NCI-H146 (cell line): ENCODE results near the gene TTYH3.
"Not testable (repeated sequence)": the region's sequence is repeated elsewhere in the genome, so short reads cannot be mapped to it uniquely, and the experiment has no call there.

Experiments
- DNase-seq: peaks from one replicate; lab custom pipeline; 2025; lab: John Stamatoyannopoulos, UW

Gene TTYH3, protein sequence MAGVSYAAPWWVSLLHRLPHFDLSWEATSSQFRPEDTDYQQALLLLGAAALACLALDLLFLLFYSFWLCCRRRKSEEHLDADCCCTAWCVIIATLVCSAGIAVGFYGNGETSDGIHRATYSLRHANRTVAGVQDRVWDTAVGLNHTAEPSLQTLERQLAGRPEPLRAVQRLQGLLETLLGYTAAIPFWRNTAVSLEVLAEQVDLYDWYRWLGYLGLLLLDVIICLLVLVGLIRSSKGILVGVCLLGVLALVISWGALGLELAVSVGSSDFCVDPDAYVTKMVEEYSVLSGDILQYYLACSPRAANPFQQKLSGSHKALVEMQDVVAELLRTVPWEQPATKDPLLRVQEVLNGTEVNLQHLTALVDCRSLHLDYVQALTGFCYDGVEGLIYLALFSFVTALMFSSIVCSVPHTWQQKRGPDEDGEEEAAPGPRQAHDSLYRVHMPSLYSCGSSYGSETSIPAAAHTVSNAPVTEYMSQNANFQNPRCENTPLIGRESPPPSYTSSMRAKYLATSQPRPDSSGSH

DNA sequence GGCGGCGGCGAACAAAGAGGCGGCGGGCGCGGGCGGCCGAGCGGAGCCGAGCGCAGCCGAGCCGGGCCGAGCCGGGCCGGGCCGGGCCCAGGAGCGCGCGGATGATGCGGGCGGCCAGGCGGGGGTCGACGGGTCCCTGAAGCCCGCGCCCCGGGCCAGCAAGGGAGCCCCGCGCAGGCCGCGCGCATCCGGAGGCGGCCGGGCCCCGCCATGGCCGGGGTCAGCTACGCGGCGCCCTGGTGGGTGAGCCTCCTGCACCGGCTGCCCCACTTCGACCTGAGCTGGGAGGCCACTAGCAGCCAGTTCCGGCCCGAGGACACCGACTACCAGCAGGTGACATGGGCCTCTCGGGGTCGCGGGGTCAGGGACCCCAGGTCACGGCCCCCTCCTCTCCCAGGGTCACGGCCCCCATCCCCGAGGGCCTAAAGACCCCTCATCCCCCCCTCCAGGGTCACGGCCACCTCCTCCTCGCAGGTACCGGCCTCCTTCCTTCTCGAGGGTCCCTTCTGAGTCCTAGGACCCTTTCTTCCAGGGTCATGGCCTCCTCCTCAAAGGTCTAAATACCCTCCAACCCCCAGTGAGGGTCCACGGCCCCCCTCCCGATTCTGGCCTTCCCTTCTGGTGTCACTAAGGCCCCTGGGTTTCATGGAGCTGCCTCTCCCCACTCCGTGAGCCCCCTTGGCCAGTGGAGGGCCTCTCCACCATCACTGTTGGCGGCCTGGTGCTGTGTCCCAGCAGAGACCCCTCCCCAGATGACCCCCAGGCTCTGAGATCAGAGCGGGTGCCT lies at the start of gene TTYH3:
TTYH3 (plus strand) TSS at position 41 of the 787 bp plus-strand sequence; CDS start at position 211, 170 bp downstream.
- peak; percentile 40 for DNase-seq

DNA sequence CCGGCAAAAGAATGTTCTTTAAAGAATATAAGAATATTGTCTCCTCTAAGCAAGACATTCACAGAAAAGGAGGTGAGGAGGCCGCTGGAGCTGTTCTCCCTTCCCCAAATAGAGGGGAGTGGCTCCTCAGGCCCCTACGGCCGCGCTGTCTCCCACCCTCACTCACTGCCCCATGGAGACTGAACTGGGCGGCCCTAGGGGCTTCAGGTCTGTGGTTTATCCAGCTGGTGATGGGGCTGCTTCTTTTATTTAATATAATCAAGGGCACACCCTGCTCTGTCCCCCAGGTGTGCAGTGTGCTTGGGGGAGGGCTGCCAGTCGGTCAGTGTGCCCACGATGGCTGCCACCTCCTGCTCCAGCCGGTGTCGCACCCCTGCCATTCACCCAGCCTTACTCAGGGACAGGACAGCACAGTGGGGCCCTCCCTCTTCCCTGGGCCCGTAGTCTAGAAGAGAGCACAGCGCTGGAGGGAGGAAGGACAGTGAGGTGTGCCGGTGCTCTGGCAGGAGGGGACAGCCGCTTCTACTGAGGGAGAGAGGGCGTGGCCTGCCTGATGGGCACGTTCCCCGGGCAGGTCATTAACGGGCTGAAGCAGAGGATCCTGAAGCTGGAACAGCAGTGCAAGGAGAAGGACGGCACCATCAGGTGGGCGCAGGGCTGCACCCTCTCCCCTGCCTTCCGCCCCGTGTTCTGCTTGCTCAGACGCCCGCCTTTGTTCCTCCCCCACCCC lies 49.6 kb upstream of the TTYH3 start:
- DNase-seq = no peak

DNA sequence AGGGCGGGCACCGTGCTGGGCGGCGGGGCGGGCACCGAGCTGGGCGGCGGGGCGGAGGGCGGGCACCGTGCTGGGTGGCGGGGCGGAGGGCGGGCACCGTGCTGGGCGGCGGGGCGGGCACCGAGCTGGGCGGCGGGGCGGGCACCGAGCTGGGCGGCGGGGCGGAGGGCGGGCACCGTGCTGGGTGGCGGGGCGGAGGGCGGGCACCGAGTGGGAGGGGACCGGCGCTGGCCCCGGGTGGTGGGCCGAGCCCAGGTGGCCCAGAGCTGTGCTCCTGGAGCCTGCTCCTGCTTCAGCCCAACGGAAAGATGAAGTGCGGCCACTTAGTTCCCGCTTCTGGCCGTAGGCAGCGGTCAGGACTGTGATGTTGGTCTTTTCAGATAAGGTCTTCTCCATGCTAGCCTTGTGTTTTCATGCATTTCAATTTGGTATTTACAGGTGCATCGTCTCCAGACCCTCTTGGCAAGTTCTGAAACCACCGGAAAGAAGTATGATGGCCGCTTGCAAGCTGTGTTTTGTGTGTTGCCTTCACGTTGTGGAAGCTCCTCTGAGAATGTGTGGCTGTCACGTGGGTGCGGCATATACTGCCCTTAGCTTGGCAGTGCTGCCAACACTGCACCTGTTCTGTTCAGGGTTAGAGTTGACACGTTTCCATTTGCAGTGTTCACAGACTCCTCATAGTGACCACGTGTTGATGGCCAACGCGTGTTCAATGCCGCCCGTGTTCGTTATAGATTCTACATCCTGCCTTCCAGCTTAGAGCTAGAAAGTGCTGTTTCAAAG lies 47.8 kb upstream of the TTYH3 start:
- DNase-seq = no peak

DNA sequence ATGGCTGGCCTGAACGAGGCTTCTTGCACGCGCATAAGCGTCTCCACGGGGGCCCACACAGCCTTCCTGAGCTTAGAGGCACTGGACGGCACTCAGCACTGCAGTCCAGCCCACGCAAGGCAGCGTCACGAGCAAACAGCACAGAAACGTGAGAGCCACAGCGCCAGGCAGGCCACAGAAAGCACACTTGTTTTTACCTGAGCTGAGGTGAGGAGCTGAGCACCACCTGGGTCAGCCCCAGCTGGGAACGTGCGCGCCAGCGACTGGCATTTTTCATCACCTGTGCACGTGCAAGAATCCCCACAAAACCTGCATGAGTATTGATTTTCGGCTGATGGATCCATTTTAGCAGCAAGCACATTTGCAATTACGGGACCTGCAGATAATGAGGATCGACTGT lies 46.3 kb upstream of the TTYH3 start:
- peak; percentile 66 for DNase-seq

DNA sequence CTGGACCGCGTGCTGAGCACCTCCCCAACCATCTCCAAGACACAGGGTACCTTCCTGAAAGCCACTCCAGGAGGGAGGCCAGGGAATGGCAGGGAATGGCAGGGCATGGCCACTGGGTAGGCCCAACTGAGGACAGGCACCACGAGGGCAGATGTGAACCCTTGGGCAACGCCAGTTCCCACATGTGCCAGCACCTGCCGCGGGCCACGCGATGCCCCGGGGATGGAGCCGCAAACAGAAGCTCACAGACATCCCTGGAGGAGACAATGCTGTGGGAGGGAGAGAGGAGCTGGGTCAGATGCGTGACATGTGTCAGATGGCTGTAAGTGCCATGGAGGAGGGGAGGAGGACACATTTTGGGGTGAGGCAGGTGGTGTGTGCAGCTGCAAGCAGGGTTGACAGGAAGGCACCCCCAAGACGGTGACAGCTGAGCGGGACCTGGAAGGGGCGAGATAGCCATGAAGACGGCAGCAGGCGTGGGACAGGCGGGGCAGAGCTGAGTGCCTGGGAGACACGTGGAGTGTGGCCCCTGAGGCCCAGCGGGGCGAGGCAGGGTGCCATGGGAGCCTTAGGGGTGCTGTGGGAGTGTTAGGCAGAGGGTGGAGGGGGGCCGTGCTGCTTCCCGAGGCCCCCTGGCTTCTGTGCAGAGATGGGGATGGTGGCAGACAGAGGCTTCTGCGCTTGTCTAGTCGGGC lies 45.3 kb upstream of the TTYH3 start:
- DNase-seq = no peak

DNA sequence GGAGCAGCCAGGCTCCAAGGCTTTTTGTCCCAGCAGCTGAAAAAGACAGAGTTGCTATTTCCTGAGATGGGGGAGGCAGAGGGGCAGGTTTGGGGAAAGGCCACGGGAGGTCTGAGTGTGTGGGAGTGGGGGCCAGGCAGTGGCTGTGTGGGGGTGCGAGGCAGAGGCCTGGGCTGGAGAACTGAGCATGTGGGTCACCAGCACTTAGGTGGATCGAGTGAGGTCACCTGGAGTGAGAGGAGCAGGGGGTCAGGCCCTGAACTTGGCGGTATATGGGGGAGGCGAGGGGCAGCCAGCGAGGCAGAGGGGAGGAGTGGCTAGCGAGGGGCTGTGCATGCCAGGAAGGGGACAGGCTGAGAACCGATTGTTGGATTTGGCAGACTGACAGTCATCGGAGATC lies 44.7 kb upstream of the TTYH3 start:
- DNase-seq = no peak

DNA sequence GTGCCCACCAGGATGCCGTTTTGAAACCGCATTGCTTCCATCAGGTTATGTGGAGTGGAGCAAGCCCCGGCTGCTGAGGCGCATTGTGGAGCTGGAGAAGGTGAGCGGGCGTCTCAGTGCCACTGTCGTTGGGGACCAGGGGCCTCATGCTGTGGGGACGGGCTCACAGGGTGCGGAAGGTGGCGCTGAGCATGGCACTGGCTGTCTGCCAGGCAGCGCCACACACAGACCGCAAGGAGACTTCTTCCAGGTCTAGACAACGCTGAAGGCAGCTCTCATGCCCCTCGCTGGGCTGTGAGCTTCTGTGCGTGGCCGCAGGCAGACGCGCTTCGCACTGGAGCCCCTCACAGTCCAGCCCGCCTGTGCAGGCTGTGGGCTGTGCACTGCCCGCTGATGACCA lies 44.0 kb upstream of the TTYH3 start:
- DNase-seq = no peak

DNA sequence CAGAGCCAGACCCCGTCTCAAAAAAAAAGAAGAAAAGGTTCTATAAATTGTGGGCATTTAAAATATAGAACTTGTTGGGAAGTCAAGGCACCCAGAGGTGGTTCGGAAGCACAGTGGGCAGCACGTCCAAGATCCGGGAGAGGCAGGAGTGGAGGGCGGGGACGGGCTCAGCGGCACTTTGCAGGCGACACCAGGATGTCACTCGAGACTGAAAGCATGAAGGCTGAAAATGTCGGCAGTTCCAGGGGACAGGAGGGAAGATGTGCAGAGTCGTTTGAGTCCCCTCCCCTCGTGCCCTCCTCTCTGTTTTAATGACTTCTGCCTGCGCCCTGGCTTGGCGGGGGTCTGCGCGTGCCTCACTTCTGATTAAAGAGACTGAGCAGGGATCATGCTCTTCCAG lies 42.4 kb upstream of the TTYH3 start:
- DNase-seq = no peak

DNA sequence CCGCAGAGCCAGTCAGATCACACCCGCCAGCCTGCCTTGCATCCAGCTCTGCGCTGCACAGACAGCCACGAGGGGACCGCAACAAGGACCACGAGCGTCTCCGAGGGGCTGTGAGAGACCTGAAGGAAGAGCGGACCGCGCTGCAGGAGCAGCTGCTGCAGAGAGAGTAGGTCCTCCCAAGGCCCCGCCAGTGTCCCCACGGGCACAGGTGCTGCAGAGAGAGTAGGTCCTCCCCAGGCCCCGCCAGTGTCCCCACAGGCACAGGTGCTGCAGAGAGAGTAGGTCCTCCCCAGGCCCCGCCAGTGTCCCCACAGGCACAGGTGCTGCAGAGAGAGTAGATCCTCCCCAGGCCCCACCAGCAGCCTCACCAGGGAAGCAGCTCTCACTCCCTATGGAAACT lies 41.8 kb upstream of the TTYH3 start:
- DNase-seq = not testable (repeated sequence)

DNA sequence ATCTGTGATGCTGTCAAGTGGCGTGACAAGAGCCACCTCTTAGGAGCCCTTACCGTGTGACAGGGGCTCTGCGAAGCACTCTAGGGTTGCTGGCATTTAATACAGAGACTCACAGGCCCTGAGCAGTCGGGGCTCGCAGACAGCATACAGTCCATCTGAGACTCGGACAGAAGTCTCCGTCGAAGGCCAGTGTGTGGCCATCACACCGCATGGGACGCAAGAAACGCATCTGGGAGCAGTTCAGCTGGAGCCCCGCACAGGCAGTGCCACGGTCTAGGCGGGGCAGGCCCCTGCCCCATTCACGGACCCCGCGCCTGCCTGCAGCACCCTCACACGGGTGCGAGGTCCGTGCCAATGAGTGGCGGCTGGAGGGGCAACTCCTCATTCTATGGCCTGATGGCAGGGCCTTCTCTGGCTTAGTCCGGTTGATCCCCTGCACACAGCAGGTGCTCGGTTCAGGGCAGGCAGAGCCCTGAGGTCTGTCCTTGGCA lies 39.4 kb upstream of the TTYH3 start:
- DNase-seq = no peak

DNA sequence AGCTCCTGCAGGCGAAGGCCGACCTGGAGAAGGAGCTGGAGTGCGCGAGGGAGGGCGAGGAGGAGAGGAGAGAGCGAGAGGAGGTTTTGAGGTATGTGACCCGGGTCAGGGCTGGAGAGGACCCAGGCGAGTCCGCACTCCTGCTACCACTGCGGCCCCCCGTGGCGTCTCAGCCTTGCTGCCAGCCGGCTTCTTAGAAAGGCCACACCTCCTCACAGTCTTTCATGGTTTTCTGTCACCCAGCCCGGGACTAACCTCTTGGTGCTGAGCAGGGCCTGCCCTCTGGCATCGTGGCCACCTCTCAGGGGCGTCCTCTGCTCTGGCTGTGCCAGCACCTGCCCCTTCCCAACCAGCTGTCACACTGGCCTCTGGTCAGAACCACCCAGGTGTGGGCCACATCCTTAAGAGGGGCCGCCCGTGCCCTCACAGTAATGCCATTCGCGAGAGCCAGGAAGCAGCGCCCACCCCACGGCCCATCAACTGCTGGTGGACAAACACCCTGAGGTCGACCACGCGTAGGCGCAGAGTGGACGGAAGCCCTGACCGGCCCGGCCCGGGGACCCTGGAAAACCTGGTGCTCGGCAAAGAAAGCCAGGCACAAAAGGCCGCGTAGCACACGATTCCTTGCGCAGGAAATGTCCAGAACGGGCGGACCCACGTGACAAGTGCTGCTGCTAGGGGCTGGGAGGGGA lies 38.6 kb upstream of the TTYH3 start:
- no peak for DNase-seq

DNA sequence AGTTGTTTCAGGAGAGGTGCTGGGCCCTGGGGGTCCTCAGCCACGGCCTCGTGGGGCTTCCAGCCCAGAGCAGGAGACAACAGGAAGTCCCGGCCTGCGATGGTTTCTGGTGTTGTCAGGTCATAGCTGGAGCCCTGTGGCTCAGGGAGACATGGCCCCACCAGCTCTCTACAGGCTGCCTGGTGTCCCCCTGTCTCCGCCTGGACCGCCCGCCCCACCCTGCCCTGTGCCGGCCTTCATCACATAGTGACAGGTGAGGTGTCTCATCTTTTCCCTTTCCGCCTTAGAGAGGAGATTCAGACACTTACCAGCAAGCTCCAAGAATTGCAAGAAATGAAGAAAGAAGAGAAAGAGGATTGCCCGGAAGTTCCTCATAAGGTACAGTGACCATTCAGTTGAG lies 37.2 kb upstream of the TTYH3 start:
- no peak for DNase-seq

DNA sequence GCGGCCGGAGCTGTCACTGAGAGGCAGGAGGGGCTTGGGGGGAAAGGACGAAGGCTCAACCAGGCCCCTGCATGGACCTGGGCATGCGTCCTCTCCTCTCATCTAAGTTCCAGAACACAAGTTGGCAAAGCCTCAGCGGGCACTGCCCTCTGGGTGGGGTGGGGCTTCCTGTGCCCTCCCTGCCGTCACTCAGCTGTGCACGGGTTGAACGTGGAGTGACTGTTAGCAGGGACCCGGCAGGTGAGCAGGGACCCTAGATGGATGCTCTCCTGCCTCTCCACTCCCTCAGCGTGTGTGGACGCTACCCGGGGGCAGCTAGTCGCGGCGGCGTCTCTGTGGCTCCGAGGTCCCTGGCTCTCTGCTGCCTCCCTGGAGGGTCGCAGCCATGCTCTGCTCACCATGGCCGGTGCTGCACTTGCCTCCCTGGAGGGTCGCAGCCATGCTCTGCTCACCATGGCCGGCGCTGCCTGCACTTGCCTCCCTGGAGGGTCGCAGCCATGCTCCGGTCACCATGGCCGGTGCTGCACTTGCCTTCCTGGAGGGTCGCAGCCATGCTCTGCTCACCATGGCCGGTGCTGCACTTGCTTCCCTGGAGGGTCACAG lies 36.4 kb upstream of the TTYH3 start:
- no peak for DNase-seq

DNA sequence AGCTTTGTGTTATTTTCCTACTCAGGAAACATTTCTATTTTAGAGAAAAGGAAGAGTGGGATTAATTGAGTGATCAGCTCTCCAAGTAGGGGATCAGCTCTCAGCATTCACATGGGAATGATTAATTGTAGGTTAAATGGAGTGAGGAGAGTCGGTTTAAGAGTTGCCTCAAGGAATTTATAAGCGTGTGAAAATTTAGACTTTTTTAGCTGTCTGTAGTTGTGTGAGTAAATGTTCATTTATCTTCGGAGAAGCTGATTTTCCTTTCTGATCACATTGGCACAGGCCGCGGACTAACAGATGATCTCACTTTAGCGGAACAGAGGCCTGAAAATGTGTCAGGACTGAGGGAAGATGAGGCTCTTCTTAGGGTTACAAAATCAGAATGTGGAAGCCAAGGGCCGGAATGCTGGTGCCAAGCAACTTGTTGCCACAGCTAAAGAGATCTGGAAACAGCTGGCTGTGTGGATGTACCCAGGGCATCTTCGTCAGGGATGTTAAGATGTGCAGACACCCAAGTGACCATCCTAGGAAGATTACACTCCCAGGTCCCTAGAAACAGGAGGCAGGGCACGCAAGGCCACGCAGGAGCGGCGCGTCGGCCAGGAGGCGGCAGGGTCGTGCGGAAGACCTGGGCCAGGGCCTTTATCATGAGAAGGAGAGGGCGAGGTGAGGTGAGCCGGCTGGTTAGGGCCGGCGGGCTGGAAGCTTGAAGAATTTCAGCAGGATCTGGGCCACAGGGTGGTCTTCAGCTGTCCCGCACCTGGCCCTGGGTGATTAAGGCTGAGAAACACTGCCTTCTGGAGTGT lies 35.1 kb upstream of the TTYH3 start:
- no peak for DNase-seq

DNA sequence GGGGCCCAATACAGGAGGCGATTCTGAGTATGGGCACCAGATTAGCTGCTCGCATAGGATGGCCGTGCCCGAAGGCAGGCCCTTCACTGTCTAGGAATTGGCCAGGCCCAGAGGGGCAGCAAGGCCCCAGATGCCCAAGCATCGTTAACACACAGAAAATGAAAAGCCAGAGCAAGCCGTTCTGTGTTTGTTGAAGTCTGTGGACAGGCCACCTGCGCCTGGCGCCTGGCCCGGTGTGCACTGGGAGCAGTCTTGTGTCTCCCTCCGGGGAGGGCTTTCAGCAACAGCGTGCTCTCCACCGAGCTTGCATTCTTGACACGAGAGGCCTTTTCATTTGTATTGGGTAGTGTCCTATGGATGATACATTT lies 34.5 kb upstream of the TTYH3 start:
- no peak for DNase-seq

DNA sequence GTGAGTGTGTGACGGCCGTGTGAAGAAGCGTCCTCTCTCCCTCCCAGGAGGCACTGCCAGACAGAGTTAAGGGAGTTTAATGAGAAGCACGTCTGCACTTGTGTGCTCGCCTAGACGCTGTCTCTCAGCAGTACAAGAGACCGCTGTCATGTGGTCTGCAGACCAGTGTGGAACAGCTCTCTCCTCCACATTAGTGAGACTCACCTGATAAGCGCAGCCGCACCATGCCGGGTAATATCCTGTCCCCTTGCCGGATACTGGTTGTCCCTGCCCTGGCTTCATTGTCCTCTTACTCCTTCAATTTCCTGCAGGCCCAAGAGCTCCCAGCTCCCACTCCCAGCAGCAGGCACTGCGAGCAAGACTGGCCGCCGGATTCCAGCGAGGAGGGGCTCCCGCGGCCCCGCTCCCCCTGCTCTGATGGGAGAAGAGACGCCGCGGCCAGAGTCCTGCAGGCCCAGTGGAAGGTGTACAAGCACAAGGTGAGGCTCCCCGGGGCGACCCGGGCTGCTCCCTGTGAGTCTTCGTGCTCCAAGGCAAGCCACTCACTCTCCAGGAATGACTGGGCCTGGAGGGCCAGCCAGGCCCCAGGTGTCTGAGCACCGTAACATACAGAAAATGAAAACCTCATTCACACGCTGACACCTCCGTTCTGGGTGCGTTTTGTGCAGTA lies 33.5 kb upstream of the TTYH3 start:
- no peak for DNase-seq

DNA sequence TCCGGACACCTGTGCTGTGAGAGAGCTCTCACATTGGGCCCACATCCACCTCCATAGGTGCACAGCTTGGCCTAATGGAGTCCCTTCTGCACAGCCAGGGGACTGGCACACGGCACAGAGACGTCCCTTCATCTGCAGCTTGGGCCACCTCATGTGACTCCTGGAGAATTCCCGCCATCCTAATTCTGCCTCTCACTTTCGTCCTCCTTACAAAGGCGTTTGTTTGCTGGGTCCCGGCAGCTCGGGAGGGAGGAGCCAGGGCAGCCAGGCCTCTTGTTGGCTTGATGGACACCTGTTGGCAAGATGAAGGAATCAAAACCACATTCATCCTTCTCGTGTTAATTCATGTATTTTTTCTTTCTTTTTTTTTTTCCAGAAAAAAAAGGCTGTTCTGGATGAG lies 30.7 kb upstream of the TTYH3 start:
- no peak for DNase-seq

DNA sequence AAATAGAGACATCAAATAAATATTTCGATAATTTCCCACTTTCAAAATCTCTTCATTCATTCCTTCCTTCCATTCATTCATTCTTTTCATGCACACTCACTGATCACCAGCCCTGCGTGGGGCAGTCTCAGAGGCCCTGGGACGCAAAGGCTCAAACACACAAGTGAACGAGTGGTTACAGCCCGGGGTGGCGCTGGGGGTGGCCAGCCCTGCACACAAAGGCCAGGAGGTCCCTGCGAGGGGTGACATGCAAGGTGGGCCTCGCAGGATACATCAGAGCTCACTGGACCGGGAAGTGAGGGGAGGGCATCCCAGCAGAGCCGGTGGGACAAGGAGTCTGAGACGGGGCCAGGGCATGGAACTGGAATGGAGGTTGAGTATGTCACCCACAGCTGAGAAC lies 29.9 kb upstream of the TTYH3 start:
- no peak for DNase-seq
